HG03097 (cell line): Measurements from ENCODE around the gene PDGFA.

Experiments used
- ATAC-seq: cut with Tn5 transposase; IDR thresholded peaks from one replicate; pipeline ENCODE4 v1.9.1; 2021; ENCODE audit not compliant: unreplicated experiment, low FRiP score

PDGFA gene

GRCh38 chr7:464454-465401, 54.9 kb downstream of the PDGFA start:
- no peak for ATAC-seq

- ATAC-seq: no peak
These were observed 55.7 kb downstream of the PDGFA start for GRCh38 chr7:463817-464453.

- no peak for ATAC-seq
These were observed 56.3 kb downstream of the PDGFA start for GRCh38 chr7:463362-463781.

GRCh38 chr7:462173-463103, 57.2 kb downstream of the PDGFA start:
- ATAC-seq: no peak

GRCh38 chr7:461453-462172, 58.0 kb downstream of the PDGFA start:
- ATAC-seq: no peak

GRCh38 chr7:461117-461452, 58.6 kb downstream of the PDGFA start:
- no peak for ATAC-seq

- ATAC-seq: no peak
These were observed 59.1 kb downstream of the PDGFA start for GRCh38 chr7:460374-461116.

- no peak for ATAC-seq
These were observed 59.9 kb downstream of the PDGFA start for GRCh38 chr7:459584-460373.

GRCh38 chr7:458511-459245, 61.0 kb downstream of the PDGFA start:
- no peak for ATAC-seq

- no peak for ATAC-seq
These were observed 61.7 kb downstream of the PDGFA start for GRCh38 chr7:457814-458510.

- ATAC-seq: no peak
These were observed 64.3 kb downstream of the PDGFA start for GRCh38 chr7:455110-455928.

GRCh38 chr7:454356-455109, 65.1 kb downstream of the PDGFA start:
- ATAC-seq: no peak

- no peak for ATAC-seq
These were observed 65.9 kb downstream of the PDGFA start for GRCh38 chr7:453597-454306.

GRCh38 chr7:452791-453455, 66.7 kb downstream of the PDGFA start:
- ATAC-seq: no peak

- ATAC-seq: no peak
These were observed 67.4 kb downstream of the PDGFA start for GRCh38 chr7:452226-452751.
